HepG2 (cell line): ENCODE results near the gene CSNK2A1. TPM values are rescaled to one million over a fixed set of nuclear protein-coding genes. Genes with fewer than 3 reads are reported as not detected.

Experiments used
- ADNP ChIP-seq: sonication (generic); formaldehyde crosslinking; IDR thresholded peaks from 2 replicates; pipeline ENCODE4 v1.4.0; 2020; ENCODE audit warnings: missing genetic modification reagents
- DDIT3 ChIP-seq: sonication (generic); formaldehyde crosslinking; IDR thresholded peaks from 2 replicates; pipeline ENCODE4 v1.4.0; 2020; ENCODE audit warnings: mild to moderate bottlenecking, missing genetic modification reagents
- FIP1L1 ChIP-seq: fragments of 200-400 bp; formaldehyde crosslinking; IDR thresholded peaks from 2 replicates; pipeline ENCODE4 v1.6.1; 2018; ENCODE audit warnings: low read depth, mild to moderate bottlenecking, low read length, moderate library complexity, borderline replicate concordance; ENCODE audit not compliant: insufficient read depth
- HNRNPK ChIP-seq: fragments of 200-400 bp; formaldehyde crosslinking; IDR thresholded peaks from 2 replicates; pipeline ENCODE4 v1.6.1; 2018; ENCODE audit warnings: low read length, low read depth, moderate library complexity, mild to moderate bottlenecking; ENCODE audit not compliant: poor library complexity, severe bottlenecking
- KDM2A ChIP-seq: sonication (generic); formaldehyde crosslinking; IDR thresholded peaks from 2 replicates; pipeline ENCODE4 v1.4.0; 2020; ENCODE audit warnings: low read depth, missing genetic modification reagents, borderline replicate concordance
- KLF16 ChIP-seq, 2 experiments: sonication (generic) in 1 of 2; formaldehyde crosslinking in 1 of 2; IDR thresholded peaks; 2 replicates each; pipeline versions ENCODE4 v1.6.1 to v1.8.0; 2016 to 2023; ENCODE audit warnings: missing genetic modification reagents in 2 of 2, missing compliant biosample characterization in 1 of 2
- MZF1 ChIP-seq: sonication (generic); formaldehyde crosslinking; IDR thresholded peaks from 2 replicates; pipeline ENCODE4 v1.8.1; 2023; ENCODE audit warnings: mild to moderate bottlenecking, missing genetic modification reagents, borderline replicate concordance
- NR3C1 ChIP-seq: sonication (generic); formaldehyde crosslinking; IDR thresholded peaks from 2 replicates; pipeline ENCODE4 v1.4.0; 2020; ENCODE audit warnings: missing genetic modification reagents
- POLR2AphosphoS5 ChIP-seq: IDR thresholded peaks from 2 replicates; pipeline ENCODE4 v1.6.1; 2012; ENCODE audit warnings: low read depth, low read length
- POLR2G ChIP-seq: fragments of 200-400 bp; formaldehyde crosslinking; IDR thresholded peaks from 2 replicates; pipeline ENCODE4 v1.6.1; 2018; ENCODE audit warnings: mild to moderate bottlenecking, low read depth, low read length, moderate library complexity
- SCMH1 ChIP-seq: sonication (generic); formaldehyde crosslinking; IDR thresholded peaks from 2 replicates; pipeline ENCODE4 v1.9.0; 2021; ENCODE audit warnings: missing genetic modification reagents, mild to moderate bottlenecking, borderline replicate concordance
- SNAPC2 ChIP-seq: sonication (generic); formaldehyde crosslinking; IDR thresholded peaks from 2 replicates; pipeline ENCODE4 v1.8.1; 2022; ENCODE audit warnings: mild to moderate bottlenecking, missing genetic modification reagents
- ZNF407 ChIP-seq: sonication (generic); formaldehyde crosslinking; IDR thresholded peaks from one replicate; pipeline ENCODE4 v1.5.1; 2020; ENCODE audit warnings: mild to moderate bottlenecking, missing genetic modification reagents; ENCODE audit errors: not compliant biosample characterization
- ZNF44 ChIP-seq: sonication (generic); formaldehyde crosslinking; IDR thresholded peaks from 2 replicates; pipeline ENCODE4 v1.5.1; 2020; ENCODE audit warnings: mild to moderate bottlenecking, missing genetic modification reagents
- ZNF496 ChIP-seq: sonication (generic); formaldehyde crosslinking; IDR thresholded peaks from 2 replicates; pipeline ENCODE4 v1.8.1; 2023; ENCODE audit warnings: mild to moderate bottlenecking, moderate library complexity, missing genetic modification reagents; ENCODE audit not compliant: insufficient replicate concordance
- ZNF781 ChIP-seq: sonication (generic); formaldehyde crosslinking; IDR thresholded peaks from 2 replicates; pipeline ENCODE4 v1.5.1; 2020; ENCODE audit warnings: borderline replicate concordance, mild to moderate bottlenecking, missing genetic modification reagents; ENCODE audit errors: not compliant biosample characterization
- ZSCAN9 ChIP-seq: IDR thresholded peaks from 2 replicates; pipeline ENCODE4 v1.6.1; 2016; ENCODE audit warnings: borderline replicate concordance
- polyA plus RNA-seq, 8 experiments: library from polyadenylated mRNA; depleted of rRNA in 3 of 8; stranded (reverse) in 7 of 8; unstranded in 1 of 8; fragments of >200 nt; fragmentation: Illumina TruSeq in 4 of 8; extraction: Trizol in 4 of 8; gene quantifications; 2 replicates each; pipeline versions ENCODE4 v1.2.1 to v1.2.3, GENCODE V29; 2011 to 2016; ENCODE audit warnings: low read depth in 4 of 8, missing spikeins in 1 of 8, mixed read lengths in 1 of 8; ENCODE audit not compliant: insufficient read depth in 1 of 8
- total RNA-seq, 5 experiments: library from RNA; depleted of rRNA; stranded (reverse); fragments of >200 nt; fragmentation: Illumina TruSeq; extraction: Trizol; gene quantifications; 2 replicates each; pipeline ENCODE4 v1.2.3, GENCODE V29; 2016; ENCODE audit warnings: low read depth in 1 of 5
- TF ChIP-seq, protein P1 (sequence below): sonication (generic); formaldehyde crosslinking; IDR thresholded peaks from 2 replicates; pipeline ENCODE4 v1.4.0; 2020; ENCODE audit warnings: missing genetic modification reagents

Gene CSNK2A1
- total and polyA plus RNA-seq, 2 of the 13 experiments (the other 11 are each of a cell fraction or from before 2014, with no cell fraction given): 153 to 231 TPM

DNA sequence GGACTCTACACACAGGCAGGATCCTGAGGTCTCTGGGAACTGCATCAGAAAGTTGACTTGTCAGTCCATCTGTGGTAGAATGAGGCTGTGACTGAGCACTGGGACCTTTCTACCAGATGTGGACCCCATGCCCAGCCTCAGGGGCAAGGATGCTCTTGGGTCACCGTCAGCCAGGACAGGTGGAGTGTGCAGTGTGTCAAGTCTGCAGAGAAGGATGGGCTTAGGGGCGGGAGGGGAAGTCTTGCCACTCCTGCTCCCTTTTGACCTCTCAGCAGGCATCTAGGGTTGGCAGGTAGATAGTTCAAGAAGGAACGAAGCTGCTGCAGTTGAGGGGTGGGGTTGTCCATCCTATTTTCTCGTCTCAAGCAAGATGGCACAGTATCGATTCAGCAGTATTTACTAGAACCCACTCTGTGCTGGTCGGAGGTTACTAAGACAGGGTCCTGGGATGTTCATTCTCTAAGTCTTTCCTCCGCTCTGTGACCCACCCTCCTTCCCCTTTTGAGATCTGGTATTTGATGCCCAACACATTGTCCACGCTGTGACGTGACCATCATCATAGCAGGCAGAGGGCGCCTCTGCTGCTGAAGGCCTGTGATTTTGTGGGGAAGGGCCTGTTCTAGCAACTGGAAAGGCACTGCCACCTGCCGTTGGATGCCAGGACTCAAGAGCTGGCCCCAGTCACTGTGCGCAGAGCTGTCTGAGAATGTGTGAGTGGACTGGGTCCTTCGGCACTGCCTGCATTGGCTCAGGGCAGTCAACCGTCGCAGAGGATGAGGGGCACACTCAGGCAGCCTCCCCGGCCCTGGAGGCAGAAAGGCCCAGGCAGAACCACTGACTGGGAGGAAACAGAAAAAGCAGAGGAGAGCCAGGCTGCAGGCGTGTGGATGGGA, 112.3 kb downstream of the CSNK2A1 start (continued):
- no peak for TF ChIP-seq ZNF407 (CRISPR knock-in tag)
- peak in 1 of 2 experiments; percentile 91; a peak in 2 of 4 replicates for TF ChIP-seq KLF16 (CRISPR knock-in tag; IDR thresholded peaks at IDR 0.05)
- TF ChIP-seq MZF1: no peak
- peak; percentile 90 for TF ChIP-seq ZSCAN9 (CRISPR knock-in tag)
- TF ChIP-seq SNAPC2 (CRISPR knock-in tag): no peak
- peak; percentile 26 for TF ChIP-seq POLR2G
- TF ChIP-seq, protein P1, sequence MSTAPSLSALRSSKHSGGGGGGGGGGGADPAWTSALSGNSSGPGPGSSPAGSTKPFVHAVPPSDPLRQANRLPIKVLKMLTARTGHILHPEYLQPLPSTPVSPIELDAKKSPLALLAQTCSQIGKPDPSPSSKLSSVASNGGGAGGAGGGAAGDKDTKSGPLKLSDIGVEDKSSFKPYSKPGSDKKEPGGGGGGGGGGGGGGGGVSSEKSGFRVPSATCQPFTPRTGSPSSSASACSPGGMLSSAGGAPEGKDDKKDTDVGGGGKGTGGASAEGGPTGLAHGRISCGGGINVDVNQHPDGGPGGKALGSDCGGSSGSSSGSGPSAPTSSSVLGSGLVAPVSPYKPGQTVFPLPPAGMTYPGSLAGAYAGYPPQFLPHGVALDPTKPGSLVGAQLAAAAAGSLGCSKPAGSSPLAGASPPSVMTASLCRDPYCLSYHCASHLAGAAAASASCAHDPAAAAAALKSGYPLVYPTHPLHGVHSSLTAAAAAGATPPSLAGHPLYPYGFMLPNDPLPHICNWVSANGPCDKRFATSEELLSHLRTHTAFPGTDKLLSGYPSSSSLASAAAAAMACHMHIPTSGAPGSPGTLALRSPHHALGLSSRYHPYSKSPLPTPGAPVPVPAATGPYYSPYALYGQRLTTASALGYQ: no peak
- TF ChIP-seq KDM2A (CRISPR knock-in tag): peak; percentile 97
- TF ChIP-seq DDIT3 (CRISPR knock-in tag): no peak
- TF ChIP-seq ZNF44: no peak
- no peak for TF ChIP-seq SCMH1
- peak; percentile 53 for TF ChIP-seq ZNF781
- no peak for TF ChIP-seq HNRNPK
- TF ChIP-seq ADNP (CRISPR knock-in tag): no peak
- TF ChIP-seq FIP1L1: no peak
- TF ChIP-seq NR3C1 (CRISPR knock-in tag): no peak
- 0 out of 2 replicates have a peak, but pooled peaks have one; percentile 9 for TF ChIP-seq POLR2AphosphoS5
- TF ChIP-seq ZNF496 (CRISPR knock-in tag): no peak
